MM.1S (cell line): Measurements from ENCODE around the gene DUSP1.

Experiments used
- DNase-seq: peaks from one replicate; pipeline ENCODE4 v3.0.0-alpha.2; 2015
- H2AFZ ChIP-seq: fragments of 300-600 bp; sonication (generic); 2 replicates; pipeline ENCODE4 v1.6.0; 2016; ENCODE audit warnings: antibody characterized with exemption, low read length
- H3F3A ChIP-seq: fragments of 300-600 bp; sonication (generic); 2 replicates; pipeline ENCODE4 v1.6.1; 2016; ENCODE audit warnings: mild to moderate bottlenecking, antibody characterized with exemption, low read length, moderate library complexity, mixed read lengths; ENCODE audit not compliant: insufficient read depth
- H3K27ac ChIP-seq: fragments of 300-600 bp; sonication (generic); 2 replicates; pipeline ENCODE4 v1.5.1; 2016; ENCODE audit warnings: mild to moderate bottlenecking, low read length
- H3K27me3 ChIP-seq: fragments of 300-600 bp; sonication (generic); replicated peaks from 2 replicates; pipeline ENCODE4 v1.6.0; 2016; ENCODE audit warnings: low read length; ENCODE audit not compliant: insufficient read depth
- H3K36me3 ChIP-seq: fragments of 300-600 bp; sonication (generic); replicated peaks from 2 replicates; pipeline ENCODE4 v1.6.1; 2016; ENCODE audit warnings: mild to moderate bottlenecking, low read length, mixed read lengths; ENCODE audit not compliant: insufficient read depth
- H3K4me1 ChIP-seq: fragments of 300-600 bp; sonication (generic); 2 replicates; pipeline ENCODE4 v1.6.1; 2016; ENCODE audit warnings: low read length, mixed read lengths
- H3K4me2 ChIP-seq: fragments of 300-600 bp; sonication (generic); 2 replicates; pipeline ENCODE4 v1.6.0; 2016; ENCODE audit warnings: low read depth, low read length
- H3K4me3 ChIP-seq: fragments of 300-600 bp; sonication (generic); 2 replicates; pipeline ENCODE4 v1.5.1; 2016; ENCODE audit warnings: low read length, mixed read lengths
- H3K79me2 ChIP-seq: fragments of 300-600 bp; sonication (generic); 2 replicates; pipeline ENCODE4 v1.6.1; 2016; ENCODE audit warnings: mixed run types, low read length, mixed read lengths
- H3K9ac ChIP-seq: fragments of 300-600 bp; sonication (generic); 2 replicates; pipeline ENCODE4 v1.6.1; 2016; ENCODE audit warnings: low read length, mixed read lengths
- H3K9me2 ChIP-seq: fragments of 300-600 bp; sonication (generic); replicated peaks from 2 replicates; pipeline ENCODE4 v1.6.1; 2016; ENCODE audit warnings: mild to moderate bottlenecking, low read length, mixed read lengths; ENCODE audit not compliant: insufficient read depth
- H3K9me3 ChIP-seq: fragments of 300-600 bp; sonication (generic); replicated peaks from 2 replicates; pipeline ENCODE4 v1.6.1; 2016; ENCODE audit warnings: mild to moderate bottlenecking, low read length, mixed read lengths; ENCODE audit not compliant: insufficient read depth
- H4K20me1 ChIP-seq: fragments of 300-600 bp; sonication (generic); 2 replicates; pipeline ENCODE4 v1.6.1; 2016; ENCODE audit warnings: mild to moderate bottlenecking, low read length, moderate library complexity, mixed read lengths; ENCODE audit not compliant: insufficient read depth
- CTCF ChIP-seq: fragments of 300-600 bp; sonication (generic); IDR thresholded peaks from 2 replicates; pipeline ENCODE4 v1.5.1; 2016; ENCODE audit warnings: antibody characterized with exemption, low read length, mixed read lengths
- EZH2 ChIP-seq: fragments of 300-600 bp; sonication (generic); optimal IDR thresholded peaks from 2 replicates; pipeline ENCODE3; 2017; ENCODE audit warnings: low read depth, mild to moderate bottlenecking, antibody characterized with exemption, low read length, mixed read lengths
- EZH2phosphoT487 ChIP-seq: fragments of 300-600 bp; sonication (generic); IDR thresholded peaks from 2 replicates; pipeline ENCODE4 v1.6.1; 2018; ENCODE audit warnings: antibody characterized with exemption, low read length

The DUSP1 gene

GRCh38 chr5:172764861-172765765 is 5.9 kb downstream of the DUSP1 start:
- peak; percentile 99 for DNase-seq
- H4K20me1 ChIP-seq = no peaks in the 10 kb centered on the region

GRCh38 chr5:172763120-172763464 is 7.9 kb downstream of the DUSP1 start:
- no peak overlapping the region for H2AFZ ChIP-seq
- no peak overlapping the region for H3K4me2 ChIP-seq
- DNase-seq = no peak
- H3K27me3 ChIP-seq = no peaks in the 10 kb centered on the region
- no peaks in the 10 kb centered on the region for H3K36me3 ChIP-seq
- H4K20me1 ChIP-seq = no peaks in the 10 kb centered on the region
- H3K79me2 ChIP-seq = no peaks in the 10 kb centered on the region
- TF ChIP-seq EZH2 = no peak
- TF ChIP-seq CTCF = no peak
- no peak for TF ChIP-seq EZH2phosphoT487
- no peaks in the 10 kb centered on the region for H3K9me2 ChIP-seq
- H3K4me3 ChIP-seq = no peak overlapping the region
- peaks cover 19% of the 10 kb centered on the region for H3K4me1 ChIP-seq
- peaks cover 20% of the 10 kb centered on the region; the same call in 1 of the 2 replicates for H3F3A ChIP-seq
- H3K9ac ChIP-seq = no peak overlapping the region
- H3K27ac ChIP-seq = no peak overlapping the region
- H3K9me3 ChIP-seq = no peaks in the 10 kb centered on the region

More at GRCh38 chr5:172764861-172765765, 5.9 kb downstream of the DUSP1 start:
- Histone ChIP-seq H2AFZ (peak overlapping the region; percentile 16; the same call in 1 of the 2 replicates), H3K9me2 (no peaks in the 10 kb centered on the region), H3K4me1 (peaks cover 26% of the 10 kb centered on the region), H3K27ac (peak overlapping the region; percentile 92), H3K9ac (peak overlapping the region; percentile 88), H3K4me2 (peak overlapping the region; percentile 61), H3K9me3 (no peaks in the 10 kb centered on the region), H3K27me3 (no peaks in the 10 kb centered on the region), H3K4me3 (peak overlapping the region; percentile 63), H3K79me2 (peaks cover 13% of the 10 kb centered on the region), H3F3A (peaks cover 28% of the 10 kb centered on the region), H3K36me3 (no peaks in the 10 kb centered on the region)
- TF ChIP-seq EZH2phosphoT487 = no peak
- TF ChIP-seq EZH2 = no peak
- no peak for TF ChIP-seq CTCF

- Histone ChIP-seq H3K9ac (no peak overlapping the region), H3K36me3 (no peaks in the 10 kb centered on the region), H3K27me3 (no peaks in the 10 kb centered on the region), H3F3A (peaks cover 18% of the 10 kb centered on the region; the same call in 1 of the 2 replicates), H3K9me3 (no peaks in the 10 kb centered on the region), H3K27ac (no peak overlapping the region), H3K9me2 (no peaks in the 10 kb centered on the region), H3K79me2 (no peaks in the 10 kb centered on the region), H3K4me2 (no peak overlapping the region), H2AFZ (no peak overlapping the region), H4K20me1 (no peaks in the 10 kb centered on the region), H3K4me3 (no peak overlapping the region), H3K4me1 (peaks cover 19% of the 10 kb centered on the region)
- DNase-seq = no peak
- TF ChIP-seq EZH2 = no peak
- TF ChIP-seq EZH2phosphoT487 = no peak
- TF ChIP-seq CTCF = no peak
Measured at GRCh38 chr5:172762214-172763119, 8.5 kb downstream of the DUSP1 start.
